Measurements from ENCODE around the gene SCN1B. TPM values are rescaled to one million over a fixed set of nuclear protein-coding genes. Genes with fewer than 3 reads are reported as not detected.

Gene SCN1B
- total and polyA plus RNA-seq, 2 of the 13 experiments (the other 11 are each of a cell fraction or from before 2014, with no cell fraction given) = 2.7 to 20.1 TPM

- TF ChIP-seq GRHL1 (CRISPR knock-in tag; conservative IDR thresholded peaks at IDR 0.05) (no peak), SIN3A (IDR thresholded peaks at IDR 0.05; ENCODE audit: borderline replicate concordance, low read depth, low read length) (peak; percentile 12; the same call in 1 of the 2 replicates), ZNF766 (CRISPR knock-in tag; IDR thresholded peaks at IDR 0.05; ENCODE audit: borderline replicate concordance) (no peak), FIP1L1 (IDR thresholded peaks at IDR 0.05; ENCODE audit: borderline replicate concordance, insufficient read depth, low read depth, low read length) (no peak), RXRB (CRISPR knock-in tag; IDR thresholded peaks at IDR 0.05; ENCODE audit: borderline replicate concordance) (peak; percentile 30; the same call in 1 of the 2 replicates), NFYC (CRISPR knock-in tag; IDR thresholded peaks at IDR 0.05) (no peak), MED1 (CRISPR knock-in tag; IDR thresholded peaks at IDR 0.05) (peak; percentile 89), ZKSCAN1 (IDR thresholded peaks at IDR 0.05; ENCODE audit: low read length) (no peak), ZNF501 (CRISPR knock-in tag; IDR thresholded peaks at IDR 0.05) (no peak), RARA (CRISPR knock-in tag; IDR thresholded peaks at IDR 0.05) (peak; percentile 73), CREB3 (CRISPR knock-in tag; IDR thresholded peaks at IDR 0.05) (no peak), FOSL2 (CRISPR knock-in tag; IDR thresholded peaks at IDR 0.05) (peak; percentile 26; the same call in 1 of the 2 replicates), SRSF1 (optimal IDR thresholded peaks at IDR 0.05; ENCODE audit: low read depth, low read length) (peak; percentile 61), ZIK1 (CRISPR knock-in tag; IDR thresholded peaks at IDR 0.05; ENCODE audit: borderline replicate concordance, low read depth) (no peak), PHF5A (CRISPR knock-in tag; IDR thresholded peaks at IDR 0.05; ENCODE audit: low read depth, unreplicated experiment) (peak; percentile 49)
- TF ChIP-seq, protein P1, sequence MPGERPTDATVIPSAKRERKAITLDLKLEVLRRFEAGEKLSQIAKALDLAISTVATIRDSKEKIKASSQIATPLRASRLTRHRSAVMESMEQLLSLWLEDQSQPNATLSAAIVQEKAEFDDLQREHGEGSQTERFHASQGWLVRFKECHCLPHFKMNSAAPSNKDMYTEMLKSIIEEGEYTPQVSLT (CRISPR knock-in tag; IDR thresholded peaks at IDR 0.05; ENCODE audit: borderline replicate concordance, low read depth) = no peak
- TF ChIP-seq, protein P2, sequence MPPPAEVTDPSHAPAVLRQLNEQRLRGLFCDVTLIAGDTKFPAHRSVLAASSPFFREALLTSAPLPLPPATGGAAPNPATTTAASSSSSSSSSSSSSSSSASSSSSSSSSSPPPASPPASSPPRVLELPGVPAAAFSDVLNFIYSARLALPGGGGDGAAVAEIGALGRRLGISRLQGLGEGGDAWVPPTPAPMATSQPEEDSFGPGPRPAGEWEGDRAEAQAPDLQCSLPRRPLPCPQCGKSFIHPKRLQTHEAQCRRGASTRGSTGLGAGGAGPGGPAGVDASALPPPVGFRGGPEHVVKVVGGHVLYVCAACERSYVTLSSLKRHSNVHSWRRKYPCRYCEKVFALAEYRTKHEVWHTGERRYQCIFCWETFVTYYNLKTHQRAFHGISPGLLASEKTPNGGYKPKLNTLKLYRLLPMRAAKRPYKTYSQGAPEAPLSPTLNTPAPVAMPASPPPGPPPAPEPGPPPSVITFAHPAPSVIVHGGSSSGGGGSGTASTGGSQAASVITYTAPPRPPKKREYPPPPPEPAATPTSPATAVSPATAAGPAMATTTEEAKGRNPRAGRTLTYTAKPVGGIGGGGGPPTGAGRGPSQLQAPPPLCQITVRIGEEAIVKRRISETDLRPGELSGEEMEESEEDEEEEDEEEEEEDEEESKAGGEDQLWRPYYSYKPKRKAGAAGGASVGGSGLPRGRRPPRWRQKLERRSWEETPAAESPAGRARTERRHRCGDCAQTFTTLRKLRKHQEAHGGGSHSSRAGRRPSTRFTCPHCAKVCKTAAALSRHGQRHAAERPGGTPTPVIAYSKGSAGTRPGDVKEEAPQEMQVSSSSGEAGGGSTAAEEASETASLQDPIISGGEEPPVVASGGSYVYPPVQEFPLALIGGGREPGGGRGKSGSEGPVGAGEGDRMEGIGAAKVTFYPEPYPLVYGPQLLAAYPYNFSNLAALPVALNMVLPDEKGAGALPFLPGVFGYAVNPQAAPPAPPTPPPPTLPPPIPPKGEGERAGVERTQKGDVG (CRISPR knock-in tag; IDR thresholded peaks at IDR 0.05; ENCODE audit: borderline replicate concordance) = no peak
- TF ChIP-seq, protein P3, sequence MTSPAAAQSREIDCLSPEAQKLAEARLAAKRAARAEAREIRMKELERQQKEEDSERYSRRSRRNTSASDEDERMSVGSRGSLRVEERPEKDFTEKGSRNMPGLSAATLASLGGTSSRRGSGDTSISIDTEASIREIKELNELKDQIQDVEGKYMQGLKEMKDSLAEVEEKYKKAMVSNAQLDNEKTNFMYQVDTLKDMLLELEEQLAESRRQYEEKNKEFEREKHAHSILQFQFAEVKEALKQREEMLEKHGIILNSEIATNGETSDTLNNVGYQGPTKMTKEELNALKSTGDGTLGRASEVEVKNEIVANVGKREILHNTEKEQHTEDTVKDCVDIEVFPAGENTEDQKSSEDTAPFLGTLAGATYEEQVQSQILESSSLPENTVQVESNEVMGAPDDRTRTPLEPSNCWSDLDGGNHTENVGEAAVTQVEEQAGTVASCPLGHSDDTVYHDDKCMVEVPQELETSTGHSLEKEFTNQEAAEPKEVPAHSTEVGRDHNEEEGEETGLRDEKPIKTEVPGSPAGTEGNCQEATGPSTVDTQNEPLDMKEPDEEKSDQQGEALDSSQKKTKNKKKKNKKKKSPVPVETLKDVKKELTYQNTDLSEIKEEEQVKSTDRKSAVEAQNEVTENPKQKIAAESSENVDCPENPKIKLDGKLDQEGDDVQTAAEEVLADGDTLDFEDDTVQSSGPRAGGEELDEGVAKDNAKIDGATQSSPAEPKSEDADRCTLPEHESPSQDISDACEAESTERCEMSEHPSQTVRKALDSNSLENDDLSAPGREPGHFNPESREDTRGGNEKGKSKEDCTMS (CRISPR knock-in tag; conservative IDR thresholded peaks at IDR 0.05) = no peak; the same call in 1 of the 2 replicates
- TF ChIP-seq, protein P4, sequence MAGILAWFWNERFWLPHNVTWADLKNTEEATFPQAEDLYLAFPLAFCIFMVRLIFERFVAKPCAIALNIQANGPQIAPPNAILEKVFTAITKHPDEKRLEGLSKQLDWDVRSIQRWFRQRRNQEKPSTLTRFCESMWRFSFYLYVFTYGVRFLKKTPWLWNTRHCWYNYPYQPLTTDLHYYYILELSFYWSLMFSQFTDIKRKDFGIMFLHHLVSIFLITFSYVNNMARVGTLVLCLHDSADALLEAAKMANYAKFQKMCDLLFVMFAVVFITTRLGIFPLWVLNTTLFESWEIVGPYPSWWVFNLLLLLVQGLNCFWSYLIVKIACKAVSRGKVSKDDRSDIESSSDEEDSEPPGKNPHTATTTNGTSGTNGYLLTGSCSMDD (CRISPR knock-in tag; IDR thresholded peaks at IDR 0.05) = no peak
Observed at GRCh38 chr19:35042056-35042730, 11.9 kb downstream of the SCN1B start (continued).
